ENCODE results near the gene ATG7.
"Not testable (repeated sequence)": the region's sequence is repeated elsewhere in the genome, so short reads cannot be mapped to it uniquely, and the experiment has no call there.

The ATG7 gene

GRCh38 chr3:11589706-11590105, 317.5 kb downstream of the ATG7 start:
- H3K36me3 ChIP-seq (ENCODE audit: control insufficient read depth in 2 of 2, insufficient read depth in 2 of 2, low read length in 2 of 2) = no peaks in the 10 kb centered on the region
- H3K27me3 ChIP-seq (ENCODE audit: control insufficient read depth in 2 of 2, insufficient read depth in 2 of 2, low read length in 2 of 2) = no peaks in the 10 kb centered on the region
- H3K4me3 ChIP-seq (ENCODE audit: low read length in 2 of 2) = no peak overlapping the region
- H3K9ac ChIP-seq (ENCODE audit: low read depth in 1 of 2, low read length in 2 of 2) = no peak overlapping the region
- no peaks in the 10 kb centered on the region for H3K9me3 ChIP-seq (ENCODE audit: control insufficient read depth in 2 of 2, low read length in 2 of 2)
- peaks cover 10 to 18% of the 10 kb centered on the region in 2 donors for H3K4me1 ChIP-seq (ENCODE audit: control insufficient read depth in 2 of 2, insufficient read depth in 2 of 2, low read length in 2 of 2)
- H3K27ac ChIP-seq (ENCODE audit: low read depth in 2 of 2, low read length in 2 of 2) = no peak overlapping the region

- Histone ChIP-seq H3K4me1 (ENCODE audit: control insufficient read depth in 2 of 2, insufficient read depth in 2 of 2, low read length in 2 of 2) (peaks cover 10 to 18% of the 10 kb centered on the region in 2 donors), H3K27me3 (ENCODE audit: control insufficient read depth in 2 of 2, insufficient read depth in 2 of 2, low read length in 2 of 2) (no peaks in the 10 kb centered on the region), H3K27ac (ENCODE audit: low read depth in 2 of 2, low read length in 2 of 2) (peak overlapping the region; percentile 13 to 43), H3K9ac (ENCODE audit: low read depth in 1 of 2, low read length in 2 of 2) (no peak overlapping the region), H3K4me3 (ENCODE audit: low read length in 2 of 2) (no peak overlapping the region), H3K36me3 (ENCODE audit: control insufficient read depth in 2 of 2, insufficient read depth in 2 of 2, low read length in 2 of 2) (no peaks in the 10 kb centered on the region), H3K9me3 (ENCODE audit: control insufficient read depth in 2 of 2, low read length in 2 of 2) (no peaks in the 10 kb centered on the region)
Observed at GRCh38 chr3:11591002-11591355, 318.8 kb downstream of the ATG7 start.

GRCh38 chr3:11591391-11592282, 319.4 kb downstream of the ATG7 start:
- Histone ChIP-seq H3K27me3 (ENCODE audit: control insufficient read depth in 2 of 2, insufficient read depth in 2 of 2, low read length in 2 of 2) (no peaks in the 10 kb centered on the region), H3K36me3 (ENCODE audit: control insufficient read depth in 2 of 2, insufficient read depth in 2 of 2, low read length in 2 of 2) (no peaks in the 10 kb centered on the region), H3K27ac (ENCODE audit: low read depth in 2 of 2, low read length in 2 of 2) (peak overlapping the region; percentile 46 to 56), H3K9me3 (ENCODE audit: control insufficient read depth in 2 of 2, low read length in 2 of 2) (no peaks in the 10 kb centered on the region), H3K4me3 (ENCODE audit: low read length in 2 of 2) (no peak overlapping the region), H3K4me1 (ENCODE audit: control insufficient read depth in 2 of 2, insufficient read depth in 2 of 2, low read length in 2 of 2) (peaks cover 10 to 18% of the 10 kb centered on the region in 2 donors), H3K9ac (ENCODE audit: low read depth in 1 of 2, low read length in 2 of 2) (peak overlapping the region in 1 of 2 donors; percentile 5)

GRCh38 chr3:11592445-11593298, 320.5 kb downstream of the ATG7 start:
- no peak overlapping the region for H3K4me3 ChIP-seq (ENCODE audit: low read length in 2 of 2)
- no peaks in the 10 kb centered on the region for H3K36me3 ChIP-seq (ENCODE audit: control insufficient read depth in 2 of 2, insufficient read depth in 2 of 2, low read length in 2 of 2)
- H3K4me1 ChIP-seq (ENCODE audit: control insufficient read depth in 2 of 2, insufficient read depth in 2 of 2, low read length in 2 of 2) = peaks cover 10 to 18% of the 10 kb centered on the region in 2 donors
- H3K27me3 ChIP-seq (ENCODE audit: control insufficient read depth in 2 of 2, insufficient read depth in 2 of 2, low read length in 2 of 2) = no peaks in the 10 kb centered on the region
- H3K9ac ChIP-seq (ENCODE audit: low read depth in 1 of 2, low read length in 2 of 2) = no peak overlapping the region
- peak overlapping the region; percentile 46 to 56 for H3K27ac ChIP-seq (ENCODE audit: low read depth in 2 of 2, low read length in 2 of 2)
- no peaks in the 10 kb centered on the region for H3K9me3 ChIP-seq (ENCODE audit: control insufficient read depth in 2 of 2, low read length in 2 of 2)

- H3K9ac ChIP-seq (ENCODE audit: low read depth in 1 of 2, low read length in 2 of 2) = no peak overlapping the region
- H3K4me1 ChIP-seq (ENCODE audit: control insufficient read depth in 2 of 2, insufficient read depth in 2 of 2, low read length in 2 of 2) = peaks cover 10 to 18% of the 10 kb centered on the region in 2 donors
Observed at GRCh38 chr3:11593318-11594034, 321.3 kb downstream of the ATG7 start.

GRCh38 chr3:11595024-11595423, 322.8 kb downstream of the ATG7 start:
- H3K9ac ChIP-seq (ENCODE audit: low read depth in 1 of 2, low read length in 2 of 2); H3K27ac ChIP-seq (ENCODE audit: low read depth in 2 of 2, low read length in 2 of 2); H3K36me3 ChIP-seq (ENCODE audit: control insufficient read depth in 2 of 2, insufficient read depth in 2 of 2, low read length in 2 of 2); H3K4me3 ChIP-seq (ENCODE audit: low read length in 2 of 2); H3K27me3 ChIP-seq (ENCODE audit: control insufficient read depth in 2 of 2, insufficient read depth in 2 of 2, low read length in 2 of 2); H3K9me3 ChIP-seq (ENCODE audit: control insufficient read depth in 2 of 2, low read length in 2 of 2): not testable (repeated sequence)
- peaks cover 10 to 18% of the 10 kb centered on the region in 2 donors for H3K4me1 ChIP-seq (ENCODE audit: control insufficient read depth in 2 of 2, insufficient read depth in 2 of 2, low read length in 2 of 2)

More at GRCh38 chr3:11593318-11594034, 321.3 kb downstream of the ATG7 start:
- H3K9me3 ChIP-seq (ENCODE audit: control insufficient read depth in 2 of 2, low read length in 2 of 2) = no peaks in the 10 kb centered on the region
- no peaks in the 10 kb centered on the region for H3K36me3 ChIP-seq (ENCODE audit: control insufficient read depth in 2 of 2, insufficient read depth in 2 of 2, low read length in 2 of 2)
- no peak overlapping the region for H3K4me3 ChIP-seq (ENCODE audit: low read length in 2 of 2)
- no peaks in the 10 kb centered on the region for H3K27me3 ChIP-seq (ENCODE audit: control insufficient read depth in 2 of 2, insufficient read depth in 2 of 2, low read length in 2 of 2)
- H3K27ac ChIP-seq (ENCODE audit: low read depth in 2 of 2, low read length in 2 of 2) = no peak overlapping the region

GRCh38 chr3:11596387-11596786, 324.2 kb downstream of the ATG7 start:
- Histone ChIP-seq H3K9ac (ENCODE audit: low read depth in 1 of 2, low read length in 2 of 2) (no peak overlapping the region), H3K4me1 (ENCODE audit: control insufficient read depth in 2 of 2, insufficient read depth in 2 of 2, low read length in 2 of 2) (peaks cover 10% of the 10 kb centered on the region in 2 donors), H3K9me3 (ENCODE audit: control insufficient read depth in 2 of 2, low read length in 2 of 2) (no peaks in the 10 kb centered on the region), H3K27ac (ENCODE audit: low read depth in 2 of 2, low read length in 2 of 2) (no peak overlapping the region), H3K36me3 (ENCODE audit: control insufficient read depth in 2 of 2, insufficient read depth in 2 of 2, low read length in 2 of 2) (peaks cover 10 to 11% of the 10 kb centered on the region in 2 donors), H3K4me3 (ENCODE audit: low read length in 2 of 2) (no peak overlapping the region), H3K27me3 (ENCODE audit: control insufficient read depth in 2 of 2, insufficient read depth in 2 of 2, low read length in 2 of 2) (no peaks in the 10 kb centered on the region)

GRCh38 chr3:11600501-11601282, 328.5 kb downstream of the ATG7 start:
- no peaks in the 10 kb centered on the region for H3K27me3 ChIP-seq (ENCODE audit: control insufficient read depth in 2 of 2, insufficient read depth in 2 of 2, low read length in 2 of 2)
- no peak overlapping the region for H3K4me3 ChIP-seq (ENCODE audit: low read length in 2 of 2)
- H3K36me3 ChIP-seq (ENCODE audit: control insufficient read depth in 2 of 2, insufficient read depth in 2 of 2, low read length in 2 of 2) = peaks cover 14 to 15% of the 10 kb centered on the region in 2 donors
- H3K9me3 ChIP-seq (ENCODE audit: control insufficient read depth in 2 of 2, low read length in 2 of 2) = no peaks in the 10 kb centered on the region
- H3K4me1 ChIP-seq (ENCODE audit: control insufficient read depth in 2 of 2, insufficient read depth in 2 of 2, low read length in 2 of 2) = peaks cover 3 to 4% of the 10 kb centered on the region in 2 donors
- peak overlapping the region in 1 of 2 donors; percentile 1 for H3K9ac ChIP-seq (ENCODE audit: low read depth in 1 of 2, low read length in 2 of 2)
- peak overlapping the region; percentile 18 to 38 for H3K27ac ChIP-seq (ENCODE audit: low read depth in 2 of 2, low read length in 2 of 2)

GRCh38 chr3:11601446-11602238, 329.4 kb downstream of the ATG7 start:
- no peak overlapping the region for H3K4me3 ChIP-seq (ENCODE audit: low read length in 2 of 2)
- H3K36me3 ChIP-seq (ENCODE audit: control insufficient read depth in 2 of 2, insufficient read depth in 2 of 2, low read length in 2 of 2) = peaks cover 18 to 19% of the 10 kb centered on the region in 2 donors
- H3K9me3 ChIP-seq (ENCODE audit: control insufficient read depth in 2 of 2, low read length in 2 of 2) = no peaks in the 10 kb centered on the region
- H3K4me1 ChIP-seq (ENCODE audit: control insufficient read depth in 2 of 2, insufficient read depth in 2 of 2, low read length in 2 of 2) = peaks cover 3 to 4% of the 10 kb centered on the region in 2 donors
- H3K9ac ChIP-seq (ENCODE audit: low read depth in 1 of 2, low read length in 2 of 2) = no peak overlapping the region
- peak overlapping the region; percentile 18 to 43 for H3K27ac ChIP-seq (ENCODE audit: low read depth in 2 of 2, low read length in 2 of 2)
- H3K27me3 ChIP-seq (ENCODE audit: control insufficient read depth in 2 of 2, insufficient read depth in 2 of 2, low read length in 2 of 2) = no peaks in the 10 kb centered on the region

All from mucosa of rectum (tissue), 2 donors.